IPS-NIHi11 (cell line): Measurements from ENCODE around the gene FANCC.

Experiments used
- DNase-seq: peaks from one replicate; pipeline ENCODE4 v3.0.0; 2012; ENCODE audit warnings: mixed read lengths, low spot score

FANCC gene

GRCh38 chr9:95085036-95085770 lies 232.3 kb downstream of the FANCC start:
- no peak for DNase-seq

GRCh38 chr9:95084254-95084934 lies 233.1 kb downstream of the FANCC start:
- DNase-seq = no peak

GRCh38 chr9:95083086-95083768 lies 234.3 kb downstream of the FANCC start:
- no peak for DNase-seq

- no peak for DNase-seq
Measured at GRCh38 chr9:95082401-95083084, 235.0 kb downstream of the FANCC start.

- DNase-seq = no peak
Measured at GRCh38 chr9:95081998-95082397, 235.5 kb downstream of the FANCC start.

GRCh38 chr9:95080961-95081647 lies 236.4 kb downstream of the FANCC start:
- DNase-seq = no peak

GRCh38 chr9:95079461-95079860 lies 238.0 kb downstream of the FANCC start:
- DNase-seq = no peak

GRCh38 chr9:95078939-95079338 lies 238.6 kb downstream of the FANCC start:
- DNase-seq = peak; percentile 71

- DNase-seq = no peak
Measured at GRCh38 chr9:95078511-95078910, 239.0 kb downstream of the FANCC start.

- no peak for DNase-seq
Measured at GRCh38 chr9:95077766-95078370, 239.6 kb downstream of the FANCC start.

- DNase-seq = no peak
Measured at GRCh38 chr9:95077053-95077765, 240.3 kb downstream of the FANCC start.

- no peak for DNase-seq
Measured at GRCh38 chr9:95076696-95077052, 240.8 kb downstream of the FANCC start.

- DNase-seq = no peak
Measured at GRCh38 chr9:95075700-95076099, 241.8 kb downstream of the FANCC start.

GRCh38 chr9:95074632-95075031 lies 242.9 kb downstream of the FANCC start:
- no peak for DNase-seq

- no peak for DNase-seq
Measured at GRCh38 chr9:95073918-95074317, 243.6 kb downstream of the FANCC start.

GRCh38 chr9:95073042-95073607 lies 244.4 kb downstream of the FANCC start:
- peak; percentile 68 for DNase-seq

GRCh38 chr9:95071925-95072324 lies 245.6 kb downstream of the FANCC start:
- DNase-seq = no peak

- DNase-seq = no peak
Measured at GRCh38 chr9:95071450-95071849, 246.1 kb downstream of the FANCC start.

- no peak for DNase-seq
Measured at GRCh38 chr9:95070549-95071021, 246.9 kb downstream of the FANCC start.

GRCh38 chr9:95067897-95068296 lies 249.6 kb downstream of the FANCC start:
- DNase-seq = no peak
